ENCODE results near the gene VSTM1.

The VSTM1 gene

GRCh38 chr19:54011507-54012211 lies 52.0 kb downstream of the VSTM1 start:
- Histone ChIP-seq H3K27ac (ENCODE audit: low read depth, low read length) (no peak overlapping the region), H2BK5ac (ENCODE audit: low read depth, low read length, poor library complexity) (no peak overlapping the region), H3K36me3 (ENCODE audit: control insufficient read depth in 1 of 2, insufficient read depth in 2 of 2, low read length in 2 of 2) (no peaks in the 10 kb centered on the region), H3K4me3 (ENCODE audit: low read depth, low read length) (no peak overlapping the region), H3K9ac (ENCODE audit: low read length) (no peak overlapping the region), H4K91ac (ENCODE audit: low read depth, low read length) (no peak overlapping the region), H3K18ac (ENCODE audit: low read length) (no peak overlapping the region), H3K9me3 (ENCODE audit: insufficient read depth, low read depth, low read length) (no peaks in the 10 kb centered on the region), H3K4ac (ENCODE audit: low read depth, low read length) (no peak overlapping the region), H4K12ac (ENCODE audit: low read depth, low read length) (no peak overlapping the region), H3K79me1 (ENCODE audit: low read length) (no peaks in the 10 kb centered on the region), H3K23ac (ENCODE audit: low read length) (peak overlapping the region; percentile 89), H2BK12ac (ENCODE audit: low read length) (no peak overlapping the region), H3K79me2 (ENCODE audit: control insufficient read depth, insufficient read depth, low read length, poor library complexity) (no peaks in the 10 kb centered on the region), H3K4me2 (ENCODE audit: low read length) (no peak overlapping the region), H2BK120ac (ENCODE audit: insufficient read depth, low read length, poor library complexity) (no peak overlapping the region), H3K14ac (ENCODE audit: low read length) (no peak overlapping the region), H2AFZ (ENCODE audit: insufficient read depth, low read length, poor library complexity) (no peak overlapping the region), H4K8ac (ENCODE audit: low read depth, low read length) (no peak overlapping the region), H2AK5ac (ENCODE audit: low read length) (no peak overlapping the region), H3K4me1 (ENCODE audit: control insufficient read depth in 1 of 2, insufficient read depth in 2 of 2, low read length in 2 of 2) (no peaks in the 10 kb centered on the region), H3K27me3 (ENCODE audit: insufficient read depth, low read length) (no peaks in the 10 kb centered on the region)
- WGBS (ENCODE audit: extremely low coverage, insufficient coverage, insufficient read length), result no CpG with 5 or more reads among the region's 36 CpGs
- no peak for DNase-seq

- no peak overlapping the region for H3K4ac ChIP-seq (ENCODE audit: low read depth, low read length)
- no peak overlapping the region for H2AK5ac ChIP-seq (ENCODE audit: low read length)
- H3K14ac ChIP-seq (ENCODE audit: low read length), result no peak overlapping the region
- WGBS (ENCODE audit: extremely low coverage, insufficient coverage, insufficient read length), result no CpG with 5 or more reads among the region's 6 CpGs
- no peak overlapping the region for H4K91ac ChIP-seq (ENCODE audit: low read depth, low read length)
- no peak overlapping the region for H3K18ac ChIP-seq (ENCODE audit: low read length)
- peak in 1 of 2 donors; percentile 36 for DNase-seq
- H2AFZ ChIP-seq (ENCODE audit: insufficient read depth, low read length, poor library complexity), result no peak overlapping the region
- H3K79me2 ChIP-seq (ENCODE audit: control insufficient read depth, insufficient read depth, low read length, poor library complexity), result no peaks in the 10 kb centered on the region
- H3K79me1 ChIP-seq (ENCODE audit: low read length), result no peaks in the 10 kb centered on the region
- H3K27me3 ChIP-seq (ENCODE audit: insufficient read depth, low read length), result no peaks in the 10 kb centered on the region
- H4K12ac ChIP-seq (ENCODE audit: low read depth, low read length), result no peak overlapping the region
- H2BK120ac ChIP-seq (ENCODE audit: insufficient read depth, low read length, poor library complexity), result no peak overlapping the region
- H2BK5ac ChIP-seq (ENCODE audit: low read depth, low read length, poor library complexity), result no peak overlapping the region
- H3K9me3 ChIP-seq (ENCODE audit: insufficient read depth, low read depth, low read length), result no peaks in the 10 kb centered on the region
- no peak overlapping the region for H3K4me3 ChIP-seq (ENCODE audit: low read depth, low read length)
- H3K36me3 ChIP-seq (ENCODE audit: control insufficient read depth in 1 of 2, insufficient read depth in 2 of 2, low read length in 2 of 2), result no peaks in the 10 kb centered on the region
- no peak overlapping the region for H4K8ac ChIP-seq (ENCODE audit: low read depth, low read length)
- no peak overlapping the region for H3K9ac ChIP-seq (ENCODE audit: low read length)
- H3K23ac ChIP-seq (ENCODE audit: low read length), result no peak overlapping the region
- H3K4me1 ChIP-seq (ENCODE audit: control insufficient read depth in 1 of 2, insufficient read depth in 2 of 2, low read length in 2 of 2), result no peaks in the 10 kb centered on the region
- no peak overlapping the region for H2BK12ac ChIP-seq (ENCODE audit: low read length)
- no peak overlapping the region for H3K4me2 ChIP-seq (ENCODE audit: low read length)
- no peak overlapping the region for H3K27ac ChIP-seq (ENCODE audit: low read depth, low read length)
Measured at GRCh38 chr19:54010474-54010873, 53.2 kb downstream of the VSTM1 start.

GRCh38 chr19:54009440-54009839 lies 54.3 kb downstream of the VSTM1 start:
- no peak overlapping the region for H2AFZ ChIP-seq (ENCODE audit: insufficient read depth, low read length, poor library complexity)
- no CpG with 5 or more reads among the region's 8 CpGs for WGBS (ENCODE audit: extremely low coverage, insufficient coverage, insufficient read length)
- H3K9ac ChIP-seq (ENCODE audit: low read length), result no peak overlapping the region
- no peak overlapping the region for H2AK5ac ChIP-seq (ENCODE audit: low read length)
- no peak overlapping the region for H3K4ac ChIP-seq (ENCODE audit: low read depth, low read length)
- no peak overlapping the region for H4K8ac ChIP-seq (ENCODE audit: low read depth, low read length)
- H3K27ac ChIP-seq (ENCODE audit: low read depth, low read length), result no peak overlapping the region
- H3K79me2 ChIP-seq (ENCODE audit: control insufficient read depth, insufficient read depth, low read length, poor library complexity), result no peaks in the 10 kb centered on the region
- no peak overlapping the region for H2BK12ac ChIP-seq (ENCODE audit: low read length)
- H3K4me2 ChIP-seq (ENCODE audit: low read length), result no peak overlapping the region
- no peak overlapping the region for H4K12ac ChIP-seq (ENCODE audit: low read depth, low read length)
- no peak overlapping the region for H3K23ac ChIP-seq (ENCODE audit: low read length)
- peak in 1 of 2 donors; percentile 49 for DNase-seq
- no peaks in the 10 kb centered on the region for H3K9me3 ChIP-seq (ENCODE audit: insufficient read depth, low read depth, low read length)
- no peak overlapping the region for H2BK5ac ChIP-seq (ENCODE audit: low read depth, low read length, poor library complexity)
- no peak overlapping the region for H2BK120ac ChIP-seq (ENCODE audit: insufficient read depth, low read length, poor library complexity)
- no peaks in the 10 kb centered on the region for H3K36me3 ChIP-seq (ENCODE audit: control insufficient read depth in 1 of 2, insufficient read depth in 2 of 2, low read length in 2 of 2)
- no peaks in the 10 kb centered on the region for H3K27me3 ChIP-seq (ENCODE audit: insufficient read depth, low read length)
- H3K4me1 ChIP-seq (ENCODE audit: control insufficient read depth in 1 of 2, insufficient read depth in 2 of 2, low read length in 2 of 2), result no peaks in the 10 kb centered on the region
- H3K18ac ChIP-seq (ENCODE audit: low read length), result no peak overlapping the region
- no peak overlapping the region for H4K91ac ChIP-seq (ENCODE audit: low read depth, low read length)
- H3K14ac ChIP-seq (ENCODE audit: low read length), result no peak overlapping the region
- no peaks in the 10 kb centered on the region for H3K79me1 ChIP-seq (ENCODE audit: low read length)
- no peak overlapping the region for H3K4me3 ChIP-seq (ENCODE audit: low read depth, low read length)

GRCh38 chr19:54002495-54003315 lies 61.0 kb downstream of the VSTM1 start:
- Histone ChIP-seq H3K4me1 (ENCODE audit: control insufficient read depth in 1 of 2, insufficient read depth in 2 of 2, low read length in 2 of 2) (no peaks in the 10 kb centered on the region), H3K23ac (ENCODE audit: low read length) (no peak overlapping the region), H2AK5ac (ENCODE audit: low read length) (no peak overlapping the region), H3K9me3 (ENCODE audit: insufficient read depth, low read depth, low read length) (peaks cover 3% of the 10 kb centered on the region), H2BK120ac (ENCODE audit: insufficient read depth, low read length, poor library complexity) (no peak overlapping the region), H4K12ac (ENCODE audit: low read depth, low read length) (no peak overlapping the region), H3K14ac (ENCODE audit: low read length) (no peak overlapping the region), H3K27ac (ENCODE audit: low read depth, low read length) (no peak overlapping the region), H2BK12ac (ENCODE audit: low read length) (no peak overlapping the region), H4K91ac (ENCODE audit: low read depth, low read length) (no peak overlapping the region), H2BK5ac (ENCODE audit: low read depth, low read length, poor library complexity) (no peak overlapping the region), H3K36me3 (ENCODE audit: control insufficient read depth in 1 of 2, insufficient read depth in 2 of 2, low read length in 2 of 2) (no peaks in the 10 kb centered on the region), H3K79me1 (ENCODE audit: low read length) (no peaks in the 10 kb centered on the region), H3K79me2 (ENCODE audit: control insufficient read depth, insufficient read depth, low read length, poor library complexity) (no peaks in the 10 kb centered on the region), H3K27me3 (ENCODE audit: insufficient read depth, low read length) (no peaks in the 10 kb centered on the region), H3K4me3 (ENCODE audit: low read depth, low read length) (no peak overlapping the region), H2AFZ (ENCODE audit: insufficient read depth, low read length, poor library complexity) (no peak overlapping the region), H3K9ac (ENCODE audit: low read length) (no peak overlapping the region), H3K18ac (ENCODE audit: low read length) (no peak overlapping the region), H3K4me2 (ENCODE audit: low read length) (no peak overlapping the region), H3K4ac (ENCODE audit: low read depth, low read length) (no peak overlapping the region), H4K8ac (ENCODE audit: low read depth, low read length) (no peak overlapping the region)
- no peak for DNase-seq
- WGBS (ENCODE audit: extremely low coverage, insufficient coverage, insufficient read length), result no CpG with 5 or more reads among the region's 10 CpGs
